Rectal smooth muscle tissue (tissue), 1 donor: Measurements from ENCODE around the gene VASP.

Experiments
- H3K27ac ChIP-seq: one replicate; pipeline ENCODE4 v1.7.0; 2013; ENCODE audit warnings: low read depth, low read length, inconsistent platforms
- H3K27me3 ChIP-seq: one replicate; pipeline ENCODE4 v1.7.0; 2013; ENCODE audit warnings: low read length; ENCODE audit not compliant: control insufficient read depth, insufficient read depth
- H3K36me3 ChIP-seq: one replicate; pipeline ENCODE4 v1.7.0; 2013; ENCODE audit warnings: low read length; ENCODE audit not compliant: control insufficient read depth, insufficient read depth
- H3K4me1 ChIP-seq: one replicate; pipeline ENCODE4 v1.7.0; 2013; ENCODE audit warnings: low read length; ENCODE audit not compliant: control insufficient read depth, insufficient read depth
- H3K4me3 ChIP-seq: one replicate; pipeline ENCODE4 v1.7.0; 2013; ENCODE audit warnings: low read length
- H3K9ac ChIP-seq: one replicate; pipeline ENCODE4 v1.7.0; 2013; ENCODE audit warnings: low read length

The VASP gene

GRCh38 chr19:45515807-45516401 lies 8.6 kb downstream of the VASP start:
- Histone ChIP-seq H3K4me3 (no peak overlapping the region), H3K27ac (no peak overlapping the region), H3K9ac (no peak overlapping the region), H3K36me3 (peaks cover 12% of the 10 kb centered on the region), H3K27me3 (no peaks in the 10 kb centered on the region), H3K4me1 (peaks cover 12% of the 10 kb centered on the region)

DNA sequence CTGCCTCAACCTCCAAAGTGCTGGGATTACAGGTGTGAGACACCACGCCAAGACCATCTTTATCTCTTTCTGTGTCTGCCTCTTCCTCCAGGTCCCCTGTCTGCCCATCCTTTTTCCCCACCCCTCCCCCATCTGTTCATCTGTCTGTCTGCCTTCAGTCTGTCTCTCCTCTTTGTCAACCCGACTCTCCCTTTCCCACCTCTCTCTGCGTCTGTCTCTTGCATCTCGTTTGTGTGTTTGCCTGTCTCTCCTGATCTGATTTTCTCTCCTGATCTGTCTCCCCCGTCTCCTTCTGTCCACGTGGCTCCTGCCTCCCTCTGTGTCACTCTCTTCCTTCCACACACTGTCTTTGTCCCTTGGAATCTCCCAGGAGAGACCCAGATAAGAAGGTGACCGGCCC lies 10.0 kb downstream of the VASP start:
- Histone ChIP-seq H3K9ac (no peak overlapping the region), H3K27ac (no peak overlapping the region), H3K4me1 (peaks cover 12% of the 10 kb centered on the region), H3K36me3 (peaks cover 15% of the 10 kb centered on the region), H3K27me3 (no peaks in the 10 kb centered on the region), H3K4me3 (no peak overlapping the region)

DNA sequence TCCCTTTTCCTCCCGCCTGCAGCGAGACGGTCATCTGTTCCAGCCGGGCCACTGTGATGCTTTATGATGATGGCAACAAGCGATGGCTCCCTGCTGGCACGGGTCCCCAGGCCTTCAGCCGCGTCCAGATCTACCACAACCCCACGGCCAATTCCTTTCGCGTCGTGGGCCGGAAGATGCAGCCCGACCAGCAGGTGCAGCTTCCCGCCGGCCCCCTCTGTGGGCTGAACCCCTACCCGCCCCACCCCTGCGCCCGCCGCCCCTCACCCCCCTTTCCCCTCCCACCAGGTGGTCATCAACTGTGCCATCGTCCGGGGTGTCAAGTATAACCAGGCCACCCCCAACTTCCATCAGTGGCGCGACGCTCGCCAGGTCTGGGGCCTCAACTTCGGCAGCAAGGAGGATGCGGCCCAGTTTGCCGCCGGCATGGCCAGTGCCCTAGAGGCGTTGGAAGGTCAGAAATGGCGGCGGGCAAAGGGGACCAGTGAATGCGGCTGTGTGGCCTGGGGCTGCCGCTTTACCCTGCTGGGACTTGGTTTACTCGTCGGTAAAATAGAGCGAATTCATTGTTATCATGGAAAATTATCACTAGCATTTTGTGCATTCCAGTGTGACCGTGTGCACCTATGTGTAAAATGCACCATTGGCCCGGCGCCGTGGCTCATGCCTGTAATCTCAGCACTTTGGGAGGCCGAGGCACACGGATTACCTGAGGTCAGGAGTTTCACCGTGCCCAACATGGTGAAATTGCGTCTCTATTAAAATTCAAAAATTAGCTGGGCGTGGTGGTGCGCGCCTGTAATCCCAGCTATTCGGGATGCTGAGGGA lies 10.6 kb downstream of the VASP start:
- Histone ChIP-seq H3K4me3 (no peak overlapping the region), H3K9ac (no peak overlapping the region), H3K27me3 (no peaks in the 10 kb centered on the region), H3K36me3 (peaks cover 16% of the 10 kb centered on the region), H3K4me1 (peaks cover 12% of the 10 kb centered on the region), H3K27ac (no peak overlapping the region)

DNA sequence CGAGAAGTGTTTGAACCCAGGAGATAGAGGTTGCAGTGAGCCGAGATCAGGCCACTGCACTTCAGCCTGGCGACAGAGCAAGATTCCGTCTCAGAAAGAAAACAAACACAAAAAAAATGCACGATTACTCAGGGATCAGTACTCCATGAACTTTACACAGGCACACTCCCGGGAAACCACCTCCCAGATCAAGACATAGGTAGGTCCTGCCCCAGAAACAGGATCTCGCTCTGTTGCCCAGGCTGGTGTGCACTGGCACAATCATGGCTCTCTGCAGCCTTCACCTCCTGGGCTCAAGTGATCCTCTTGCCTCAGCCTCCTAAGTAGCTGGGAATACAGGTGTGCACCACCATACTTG lies 11.2 kb downstream of the VASP start:
- Histone ChIP-seq H3K36me3 (peaks cover 17% of the 10 kb centered on the region), H3K9ac (no peak overlapping the region), H3K27me3 (no peaks in the 10 kb centered on the region), H3K27ac (no peak overlapping the region), H3K4me1 (peaks cover 12% of the 10 kb centered on the region), H3K4me3 (no peak overlapping the region)

DNA sequence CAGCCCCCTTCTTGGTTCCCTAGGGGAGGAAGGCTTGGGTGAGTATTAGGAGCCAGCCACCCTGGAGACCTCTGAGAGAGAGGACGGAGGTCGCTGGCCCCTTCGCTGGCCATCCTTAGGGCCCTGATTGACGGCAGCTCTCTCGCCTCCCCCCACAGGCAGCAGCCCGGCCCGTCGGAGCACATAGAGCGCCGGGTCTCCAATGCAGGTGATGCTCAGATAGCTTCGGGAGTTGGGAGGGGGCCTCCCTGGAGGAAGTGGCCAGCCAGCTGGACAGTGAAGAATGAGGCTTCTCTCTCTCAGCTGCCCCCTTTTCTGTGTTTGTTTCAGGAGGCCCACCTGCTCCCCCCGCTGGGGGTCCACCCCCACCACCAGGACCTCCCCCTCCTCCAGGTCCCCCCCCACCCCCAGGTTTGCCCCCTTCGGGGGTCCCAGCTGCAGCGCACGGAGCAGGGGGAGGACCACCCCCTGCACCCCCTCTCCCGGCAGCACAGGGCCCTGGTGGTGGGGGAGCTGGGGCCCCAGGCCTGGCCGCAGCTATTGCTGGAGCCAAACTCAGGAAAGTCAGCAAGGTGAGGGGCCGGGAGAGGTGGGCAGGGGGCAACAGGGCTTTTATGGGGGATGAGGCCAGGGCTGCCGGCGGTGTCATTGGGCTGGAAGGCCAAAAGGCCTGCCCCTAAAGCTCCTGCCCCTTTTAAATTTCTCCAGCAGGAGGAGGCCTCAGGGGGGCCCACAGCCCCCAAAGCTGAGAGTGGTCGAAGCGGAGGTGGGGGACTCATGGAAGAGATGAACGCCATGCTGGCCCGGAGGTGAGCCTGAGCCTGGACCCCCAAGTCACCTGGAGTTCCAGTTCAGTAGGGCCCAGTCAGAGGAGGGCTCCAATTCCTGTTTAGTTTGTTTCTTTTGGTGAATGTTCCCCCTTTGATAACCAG lies 15.0 kb downstream of the VASP start:
- Histone ChIP-seq H3K27me3 (no peaks in the 10 kb centered on the region), H3K27ac (no peak overlapping the region), H3K4me1 (no peaks in the 10 kb centered on the region), H3K9ac (no peak overlapping the region), H3K36me3 (peaks cover 38% of the 10 kb centered on the region), H3K4me3 (no peak overlapping the region)

- peak overlapping the region; percentile 12 for H3K27ac ChIP-seq
- H3K4me1 ChIP-seq: no peaks in the 10 kb centered on the region
- no peak overlapping the region for H3K4me3 ChIP-seq
- H3K27me3 ChIP-seq: no peaks in the 10 kb centered on the region
- no peak overlapping the region for H3K9ac ChIP-seq
- peaks cover 33% of the 10 kb centered on the region for H3K36me3 ChIP-seq
Measured at GRCh38 chr19:45523642-45524256, 16.5 kb downstream of the VASP start.

DNA sequence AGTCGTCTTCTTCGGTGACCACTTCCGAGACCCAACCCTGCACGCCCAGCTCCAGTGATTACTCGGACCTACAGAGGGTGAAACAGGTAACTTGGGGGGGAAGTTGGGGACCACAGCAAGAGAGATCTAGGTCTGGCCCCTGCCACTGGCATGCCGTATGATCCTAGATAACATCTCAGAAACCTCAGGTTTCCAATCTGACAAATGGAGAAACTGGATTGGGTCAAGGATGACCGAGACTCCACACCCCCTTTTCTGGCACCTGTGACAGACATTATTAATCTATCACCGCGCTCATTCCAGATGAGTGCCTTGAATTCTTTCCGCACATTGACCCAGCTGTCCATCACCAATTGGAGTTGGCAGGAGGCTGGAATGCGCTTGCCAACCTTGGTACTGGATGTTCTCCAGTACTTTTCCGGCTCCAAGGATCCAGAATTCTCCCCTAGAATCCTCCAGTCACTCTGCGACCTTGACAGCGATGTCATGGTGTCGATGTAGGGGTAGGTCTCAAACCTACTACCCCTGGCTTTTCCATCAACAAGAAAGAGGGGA lies 17.4 kb downstream of the VASP start:
- Histone ChIP-seq H3K36me3 (peaks cover 33% of the 10 kb centered on the region), H3K4me1 (no peaks in the 10 kb centered on the region), H3K27ac (no peak overlapping the region), H3K27me3 (no peaks in the 10 kb centered on the region), H3K4me3 (no peak overlapping the region), H3K9ac (no peak overlapping the region)

- H3K27ac ChIP-seq: no peak overlapping the region
- no peak overlapping the region for H3K9ac ChIP-seq
- H3K4me1 ChIP-seq: no peaks in the 10 kb centered on the region
- peaks cover 26% of the 10 kb centered on the region for H3K36me3 ChIP-seq
- H3K27me3 ChIP-seq: no peaks in the 10 kb centered on the region
- H3K4me3 ChIP-seq: no peak overlapping the region
Measured at GRCh38 chr19:45526143-45526542, 18.9 kb downstream of the VASP start.

DNA sequence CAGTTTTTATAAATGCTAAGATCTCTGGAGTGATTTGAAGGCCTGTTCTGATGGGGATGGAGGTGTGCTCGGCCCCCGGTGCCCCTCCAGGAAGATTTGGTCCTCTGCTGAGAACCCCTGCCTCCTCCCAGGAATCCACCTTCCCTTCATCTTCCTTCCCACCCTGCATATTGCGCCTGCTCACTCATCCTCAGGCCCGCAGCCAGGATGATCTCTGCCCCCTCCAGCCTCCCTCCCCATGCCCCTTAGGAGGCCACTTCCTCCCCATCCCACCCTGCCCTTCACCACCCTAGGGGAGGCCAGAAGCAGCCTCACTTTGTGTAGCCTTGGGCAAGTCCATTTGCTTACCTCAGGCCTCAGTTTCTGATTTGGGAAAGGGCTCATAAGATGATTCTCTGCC lies 19.7 kb downstream of the VASP start:
- no peaks in the 10 kb centered on the region for H3K4me1 ChIP-seq
- no peak overlapping the region for H3K27ac ChIP-seq
- H3K27me3 ChIP-seq: no peaks in the 10 kb centered on the region
- H3K9ac ChIP-seq: no peak overlapping the region
- no peak overlapping the region for H3K4me3 ChIP-seq
- H3K36me3 ChIP-seq: peaks cover 25% of the 10 kb centered on the region

- H3K9ac ChIP-seq: no peak overlapping the region
- peaks cover 25% of the 10 kb centered on the region for H3K36me3 ChIP-seq
- H3K27me3 ChIP-seq: no peaks in the 10 kb centered on the region
- H3K27ac ChIP-seq: no peak overlapping the region
- H3K4me3 ChIP-seq: no peak overlapping the region
- H3K4me1 ChIP-seq: no peaks in the 10 kb centered on the region
Measured at GRCh38 chr19:45527731-45528130, 20.5 kb downstream of the VASP start.

DNA sequence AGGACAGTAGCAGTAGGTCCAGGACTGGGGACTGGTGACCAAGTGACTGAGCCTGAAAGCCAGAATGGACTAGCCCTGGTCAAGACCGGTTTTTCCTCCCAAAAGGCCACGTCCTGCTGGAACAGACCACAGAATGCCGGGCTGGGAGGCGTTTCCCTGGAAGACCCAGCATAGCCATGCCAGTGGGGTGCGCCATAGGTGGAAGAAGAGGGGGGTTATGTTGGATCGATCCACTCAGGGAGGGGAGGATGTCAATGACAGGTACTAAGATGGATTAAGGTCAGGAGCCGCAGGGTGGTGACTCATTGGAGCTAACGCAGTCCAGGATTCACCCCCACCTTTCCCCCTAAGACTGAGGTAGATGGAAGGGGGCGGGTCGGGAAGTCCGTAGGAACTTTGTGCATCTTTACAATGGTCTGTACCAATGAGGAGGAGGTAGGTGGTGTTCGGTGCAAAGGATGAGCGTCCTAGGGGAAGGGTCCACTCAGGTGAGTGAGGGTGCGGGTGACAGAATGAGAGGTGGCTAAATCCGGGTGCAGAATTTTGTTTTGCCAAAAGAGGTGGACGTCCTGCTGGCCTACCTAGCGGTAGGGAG lies 21.0 kb downstream of the VASP start:
- Histone ChIP-seq H3K4me1 (no peaks in the 10 kb centered on the region), H3K9ac (no peak overlapping the region), H3K27ac (no peak overlapping the region), H3K27me3 (no peaks in the 10 kb centered on the region), H3K36me3 (peaks cover 23% of the 10 kb centered on the region), H3K4me3 (peak overlapping the region; percentile 39)
